ENCODE data around the gene SDK1. TPM values are rescaled to one million over a fixed set of nuclear protein-coding genes. Genes with fewer than 3 reads are reported as not detected.

The SDK1 gene
- total and polyA plus RNA-seq, 2 of the 8 experiments (the other 6 are each of a cell fraction or from before 2014, with no cell fraction given) = 3.3 to 7.2 TPM

DNA sequence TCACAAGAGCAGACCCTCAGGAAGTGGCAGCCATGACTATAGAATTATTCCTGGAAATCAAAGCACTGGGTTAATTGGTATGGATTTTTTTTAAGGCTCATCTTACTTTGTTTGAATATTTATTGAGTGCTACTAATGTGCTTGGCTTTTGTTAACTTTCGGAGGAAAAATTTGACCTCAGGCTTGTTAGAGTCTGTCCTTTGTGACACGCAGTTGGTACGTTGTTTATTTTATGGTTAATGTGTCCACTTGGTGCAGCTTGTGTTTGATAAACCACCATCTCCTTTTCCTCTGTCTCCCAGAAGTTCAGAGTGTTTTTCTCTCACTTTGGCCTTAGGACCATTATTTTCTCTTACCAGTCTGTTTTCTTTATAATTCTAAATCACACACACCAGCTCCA lies 268.6 kb downstream of the SDK1 start:
- Histone ChIP-seq H3K23me2 (ENCODE audit: low read depth, low read length) (no peaks in the 10 kb centered on the region), H3K27ac (ENCODE audit: low read depth, low read length) (no peak overlapping the region), H3K4me3 (ENCODE audit: extremely low read depth in 1 of 4, insufficient read depth in 2 of 4, low read depth in 3 of 4, low read length in 4 of 4) (no peak overlapping the region), H3K4ac (replicated peaks; ENCODE audit: insufficient read length, low read depth, low read length) (no peak overlapping the region), H3K4me2 (ENCODE audit: insufficient read depth in 1 of 2, low read depth in 2 of 2, low read length in 2 of 2) (no peak overlapping the region), H3K27me3 (replicated peaks in 1 of 4; ENCODE audit: control insufficient read depth in 3 of 4, extremely low read depth in 1 of 4, insufficient read depth in 3 of 4, low read length in 3 of 4) (0 out of 7 replicates have a peak, but pooled peaks cover 0 to 2% (median 0%) of the 10 kb centered on the region in 4 experiments), H3K9ac (replicated peaks in 1 of 4; ENCODE audit: extremely low read depth in 1 of 4, low read depth in 3 of 4, low read length in 3 of 4) (no peak overlapping the region), H2BK20ac (ENCODE audit: low read length) (no peak overlapping the region), H2BK5ac (ENCODE audit: low read depth, low read length) (no peak overlapping the region), H3K14ac (ENCODE audit: insufficient read length) (no peak overlapping the region), H2AFZ (ENCODE audit: low read length) (no peak overlapping the region), H3K79me2 (ENCODE audit: control insufficient read depth in 1 of 2, insufficient read depth in 2 of 2, low read length in 2 of 2) (no peaks in the 10 kb centered on the region), H3K18ac (ENCODE audit: extremely low read depth, low read length) (no peak overlapping the region), H4K20me1 (replicated peaks in 1 of 2; ENCODE audit: control insufficient read depth in 1 of 2, insufficient read depth in 2 of 2, low read length in 2 of 2) (no peaks in the 10 kb centered on the region), H4K5ac (ENCODE audit: insufficient read length, low read depth, low read length) (no peak overlapping the region), H3K4me1 (replicated peaks in 1 of 4; ENCODE audit: control insufficient read depth in 3 of 4, insufficient read depth in 4 of 4, low read length in 3 of 4) (peaks cover 0 to 5% (median 2%) of the 10 kb centered on the region in 4 experiments; a peak in 3 of 7 replicates), H2BK12ac (ENCODE audit: low read depth, low read length) (no peak overlapping the region), H2BK120ac (replicated peaks; ENCODE audit: low read depth, low read length) (no peak overlapping the region), H4K91ac (replicated peaks; ENCODE audit: insufficient read length, low read length) (no peak overlapping the region), H3K56ac (replicated peaks; ENCODE audit: insufficient read length, low read depth, low read length) (no peak overlapping the region), H4K8ac (ENCODE audit: extremely low read depth, insufficient read depth, low read length) (no peak overlapping the region), H3K79me1 (ENCODE audit: low read depth, low read length) (no peaks in the 10 kb centered on the region), H2BK15ac (ENCODE audit: low read length) (no peak overlapping the region), H3K9me3 (ENCODE audit: insufficient read depth in 2 of 2, low read depth in 1 of 2, low read length in 1 of 2) (no peaks in the 10 kb centered on the region), H3K36me3 (ENCODE audit: control insufficient read depth in 2 of 4, insufficient read depth in 4 of 4, low read length in 3 of 4) (no peaks in the 10 kb centered on the region), H2AK5ac (ENCODE audit: low read depth, low read length) (no peak overlapping the region), H3K23ac (ENCODE audit: insufficient read length) (no peak overlapping the region)
- ChIA-PET CTCF (ENCODE audit: partially characterized antibody) (no interaction called here), POLR2A (ENCODE audit: partially characterized antibody) (no interaction called here)
- WGBS, 2 experiments (ENCODE audit: extremely low coverage in 1 of 2, insufficient coverage in 1 of 2, insufficient read length in 1 of 2, insufficient replicate concordance in 2 of 2, low coverage in 1 of 2, low lambda C conversion rate in 2 of 2, missing lambda C conversion rate in 1 of 2) = 77% methylated on average over 3 of the region's 3 CpGs; no CpG with 5 or more reads in 1 of the 2 experiments
- no peak for FAIRE-seq
- DNase-seq (ENCODE audit: low read depth in 1 of 2, low spot score in 2 of 2) = no peak
- no peak for TF ChIP-seq SP2 (IDR thresholded peaks at IDR 0.05; ENCODE audit: low read length)
- TF ChIP-seq SUZ12 (IDR thresholded peaks at IDR 0.05; ENCODE audit: low read length) = no peak
- TF ChIP-seq RFX5 (IDR thresholded peaks at IDR 0.05; ENCODE audit: borderline replicate concordance, low read depth, low read length) = no peak
- TF ChIP-seq POLR2AphosphoS5 (IDR thresholded peaks at IDR 0.05; ENCODE audit: low read depth, low read length) = no peak
- TF ChIP-seq CEBPB (IDR thresholded peaks at IDR 0.05; ENCODE audit: low read depth, low read length) = no peak
- TF ChIP-seq KDM1A (IDR thresholded peaks at IDR 0.05; ENCODE audit: borderline replicate concordance, low read length) = no peak
- TF ChIP-seq SP4 (IDR thresholded peaks at IDR 0.05; ENCODE audit: low read length) = no peak
- no peak for TF ChIP-seq SAP30 (IDR thresholded peaks at IDR 0.05; ENCODE audit: insufficient read depth, insufficient replicate concordance, low read length)
- no peak for TF ChIP-seq TAF1 (IDR thresholded peaks at IDR 0.05; ENCODE audit: low read depth, low read length)
- no peak for TF ChIP-seq BACH1 (IDR thresholded peaks at IDR 0.05; ENCODE audit: low read length)
- TF ChIP-seq YY1 (IDR thresholded peaks at IDR 0.05; ENCODE audit: low read depth, low read length) = no peak
- TF ChIP-seq ZNF274 (IDR thresholded peaks at IDR 0.05; ENCODE audit: borderline replicate concordance, extremely low read depth, low read length) = no peak
- TF ChIP-seq RXRA (IDR thresholded peaks at IDR 0.05; ENCODE audit: insufficient read depth, low read depth, low read length) = no peak
- no peak for TF ChIP-seq ASH2L (IDR thresholded peaks at IDR 0.05; ENCODE audit: low read length)
- TF ChIP-seq BRCA1 (IDR thresholded peaks at IDR 0.05; ENCODE audit: low read depth, low read length) = no peak
- TF ChIP-seq CHD1 (IDR thresholded peaks at IDR 0.05; ENCODE audit: low read depth, low read length) = no peak
